CD4-positive, alpha-beta T cell treated with Interleukin-6 at 100 ng/mL for 8 hours (primary cell): ENCODE data around the gene EFNA1.

ENCODE experiments used
- DNase-seq: peaks from one replicate; pipeline ENCODE4 v3.0.0-alpha.2; 2020; ENCODE audit warnings: mixed read lengths, low spot score

The EFNA1 gene

GRCh38 chr1:155124503-155125463 lies 2.9 kb upstream of the EFNA1 start:
- DNase-seq, result no peak

GRCh38 chr1:155125511-155125945 lies 2.1 kb upstream of the EFNA1 start:
- no peak for DNase-seq

- DNase-seq, result no peak
These were observed 1.6 kb upstream of the EFNA1 start for GRCh38 chr1:155125946-155126555.

- peak; percentile 15 for DNase-seq
These were observed 1.0 kb upstream of the EFNA1 start for GRCh38 chr1:155126556-155127104.

GRCh38 chr1:155127967-155128754 lies 485 bp downstream of the EFNA1 start:
- no peak for DNase-seq

- no peak for DNase-seq
These were observed 1.2 kb downstream of the EFNA1 start for GRCh38 chr1:155128755-155129473.

GRCh38 chr1:155130272-155131006 lies 2.8 kb downstream of the EFNA1 start:
- no peak for DNase-seq

- no peak for DNase-seq
These were observed 3.6 kb downstream of the EFNA1 start for GRCh38 chr1:155131285-155131684.

- no peak for DNase-seq
These were observed 4.2 kb downstream of the EFNA1 start for GRCh38 chr1:155131856-155132255.

GRCh38 chr1:155133799-155134281 lies 6.2 kb downstream of the EFNA1 start:
- no peak for DNase-seq

GRCh38 chr1:155134322-155134721 lies 6.6 kb downstream of the EFNA1 start:
- DNase-seq, result no peak

GRCh38 chr1:155134880-155135414 lies 7.3 kb downstream of the EFNA1 start:
- DNase-seq, result peak; percentile 25

GRCh38 chr1:155135415-155136028 lies 7.8 kb downstream of the EFNA1 start, which contains the start of gene SLC50A1:
Gene SLC50A1 (plus strand): TSS chr1:155135852. CDS start chr1:155135912, 60 bp downstream.
- peak; percentile 90 for DNase-seq

- no peak for DNase-seq
These were observed 9.1 kb downstream of the EFNA1 start for GRCh38 chr1:155136748-155137147.

GRCh38 chr1:155137154-155137949 lies 9.7 kb downstream of the EFNA1 start:
- no peak for DNase-seq

- DNase-seq, result peak; percentile 84
These were observed 12.4 kb downstream of the EFNA1 start, which contains the start of gene DPM3 for GRCh38 chr1:155139895-155140629. Gene DPM3 (minus strand): TSS chr1:155140531. CDS start chr1:155140240, 291 bp downstream.

- DNase-seq, result no peak
These were observed 12.9 kb downstream of the EFNA1 start for GRCh38 chr1:155140630-155140953.

GRCh38 chr1:155141749-155142148 lies 14.1 kb downstream of the EFNA1 start:
- DNase-seq, result no peak
